Fibroblast of skin of back (primary cell): ENCODE data around the gene NF2.
A peak's percentile ranks its signal among the peaks of the same experiment; 100 is the strongest.

Experiments
- DNase-seq: peaks from one replicate; pipeline ENCODE4 v3.0.0-alpha.2; 2013

Gene NF2

DNA sequence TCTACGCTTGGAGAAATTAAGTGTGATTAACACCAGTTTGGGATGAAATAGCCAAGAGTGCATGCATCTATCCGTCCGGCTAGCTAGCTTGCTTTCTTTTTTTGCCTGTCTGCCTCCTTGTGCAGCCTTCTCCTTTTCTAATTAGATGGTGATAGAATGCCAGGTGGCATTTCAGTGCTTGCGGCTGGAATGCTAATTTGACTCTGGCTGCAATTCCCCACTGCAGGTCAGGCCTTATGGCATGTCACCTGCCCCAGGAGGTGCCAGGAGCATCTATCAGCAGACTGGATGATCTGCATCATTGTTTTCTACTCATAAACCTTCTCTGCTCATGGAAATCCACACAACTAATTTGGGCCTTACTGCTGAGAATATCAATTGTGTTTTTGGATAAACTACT is 65.2 kb downstream of the NF2 start:
- no peak for DNase-seq

DNA sequence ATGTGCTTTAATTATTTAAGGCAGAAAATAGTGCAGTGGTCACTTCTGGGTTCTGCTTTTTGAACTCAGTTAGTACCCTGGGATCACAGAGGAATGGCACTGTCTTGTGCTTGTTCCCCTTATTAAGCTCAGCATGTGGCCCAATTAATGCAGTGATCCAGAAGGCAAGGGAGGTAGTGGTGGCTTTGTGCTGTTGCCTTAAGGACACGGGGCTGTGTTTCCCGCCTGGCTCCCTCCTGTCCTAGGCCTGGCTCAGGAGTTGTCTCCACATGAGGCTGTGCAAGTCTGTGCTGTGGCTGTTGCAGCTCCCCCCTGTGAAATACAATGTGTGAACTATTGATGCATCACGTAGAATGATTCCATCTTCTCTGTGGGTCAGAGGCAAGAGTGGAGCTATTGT is 67.2 kb downstream of the NF2 start:
- no peak for DNase-seq

DNA sequence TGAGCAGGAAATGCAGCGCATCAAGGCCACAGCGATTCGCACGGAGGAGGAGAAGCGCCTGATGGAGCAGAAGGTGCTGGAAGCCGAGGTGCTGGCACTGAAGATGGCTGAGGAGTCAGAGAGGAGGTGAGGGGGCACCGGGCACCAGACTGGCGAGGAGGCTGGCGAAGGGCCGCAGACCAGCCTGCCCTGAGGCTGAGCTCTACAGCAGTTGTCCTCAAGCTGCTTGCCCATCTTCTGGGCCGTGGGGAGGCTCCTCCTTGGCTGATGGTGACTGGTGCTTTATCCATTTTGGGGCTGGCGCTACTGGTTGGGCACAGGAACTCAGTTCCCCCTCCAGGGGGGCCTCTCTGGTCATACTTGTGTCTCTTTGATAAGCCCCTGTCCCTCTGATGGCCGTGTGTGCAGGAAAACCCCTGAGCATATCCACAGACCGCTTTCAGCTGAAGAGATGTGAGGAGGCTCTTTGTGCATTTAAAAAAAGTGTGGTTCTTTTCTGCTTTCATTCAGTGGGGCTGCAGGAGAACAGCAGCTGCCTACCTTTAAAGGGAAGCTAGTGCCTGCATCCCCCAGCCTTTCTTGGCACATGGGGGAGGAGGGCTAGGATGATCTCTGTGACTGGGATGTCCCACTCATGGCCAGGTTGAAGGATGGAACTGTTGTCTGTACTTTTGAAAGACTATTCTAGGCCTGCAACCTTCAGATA is 70.1 kb downstream of the NF2 start:
- no peak for DNase-seq

DNA sequence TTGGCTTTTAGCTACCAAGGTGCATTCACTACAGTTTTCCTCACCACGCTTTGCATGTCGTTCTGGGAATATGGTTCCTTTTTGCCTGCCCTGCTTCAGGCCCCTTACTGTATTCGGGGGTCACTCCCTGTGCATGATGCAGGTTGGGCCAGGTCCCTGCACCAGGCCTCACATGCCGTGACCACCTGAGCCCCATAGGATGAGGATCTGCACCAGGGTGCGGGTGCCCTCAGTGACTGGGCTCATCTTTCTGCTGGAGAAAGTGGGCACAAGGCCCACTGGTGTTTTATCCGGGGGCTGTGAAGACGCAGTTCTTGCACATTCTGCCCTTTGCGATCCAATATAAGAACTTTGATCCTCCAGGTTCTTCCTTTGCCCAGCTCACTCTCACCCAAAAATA is 70.7 kb downstream of the NF2 start:
- no peak for DNase-seq

DNA sequence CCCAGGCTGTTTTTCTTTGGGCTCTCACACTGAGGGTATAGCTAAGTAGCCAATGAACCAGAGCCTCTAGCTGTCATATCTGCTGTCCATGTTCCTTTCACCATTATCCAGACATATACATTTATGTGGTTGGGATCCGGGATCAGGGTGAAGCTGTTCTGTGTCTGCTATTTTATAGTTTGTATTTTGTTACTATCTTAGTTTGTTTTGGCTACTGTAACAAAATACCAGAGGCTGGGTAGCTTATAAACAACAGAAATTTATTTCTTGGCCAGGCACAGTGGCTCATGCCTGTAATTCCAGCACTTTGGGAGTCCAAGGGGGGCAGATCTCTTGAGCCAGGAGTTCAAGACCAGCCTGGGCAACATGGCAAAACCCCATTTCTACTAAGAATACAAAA is 75.9 kb downstream of the NF2 start:
- DNase-seq, result no peak

DNA sequence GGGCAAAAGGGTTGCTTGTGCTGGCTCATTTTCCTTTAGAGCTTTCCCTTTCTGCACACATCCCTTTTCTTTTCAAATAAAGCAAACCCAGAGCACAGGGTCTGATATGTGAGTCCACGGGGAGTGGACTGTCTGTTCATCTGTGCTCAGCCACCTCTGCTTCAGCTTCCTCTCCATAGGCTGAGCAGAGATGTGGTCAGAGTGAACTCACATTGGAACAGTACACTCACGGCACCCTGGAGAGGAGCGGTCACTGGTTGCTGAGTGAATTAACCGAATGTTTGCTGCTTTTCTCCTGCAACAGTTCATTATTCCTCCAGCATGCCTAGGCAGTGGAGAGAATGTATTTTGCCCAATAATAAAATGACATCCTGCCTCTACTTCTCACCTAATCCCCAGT is 80.1 kb downstream of the NF2 start:
- DNase-seq, result no peak

DNA sequence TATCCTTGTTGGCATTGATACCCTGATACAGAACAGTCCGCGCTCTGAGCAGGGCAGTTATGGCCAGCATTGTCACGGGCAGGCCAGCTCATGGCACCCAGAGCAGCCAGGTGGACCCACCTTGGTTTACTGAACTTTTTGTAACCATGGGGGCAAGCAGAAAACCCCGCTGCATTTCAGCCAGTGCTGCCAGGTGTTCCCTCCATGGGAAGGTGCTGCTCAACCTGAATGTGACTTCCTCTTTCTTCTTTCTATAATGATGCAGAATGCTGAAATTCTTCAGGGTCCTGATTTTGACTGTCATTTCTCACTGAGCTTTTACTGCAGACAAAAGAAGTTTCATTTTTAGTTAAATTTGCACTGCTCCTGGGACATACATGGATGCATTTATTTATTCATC is 80.8 kb downstream of the NF2 start:
- DNase-seq, result no peak

DNA sequence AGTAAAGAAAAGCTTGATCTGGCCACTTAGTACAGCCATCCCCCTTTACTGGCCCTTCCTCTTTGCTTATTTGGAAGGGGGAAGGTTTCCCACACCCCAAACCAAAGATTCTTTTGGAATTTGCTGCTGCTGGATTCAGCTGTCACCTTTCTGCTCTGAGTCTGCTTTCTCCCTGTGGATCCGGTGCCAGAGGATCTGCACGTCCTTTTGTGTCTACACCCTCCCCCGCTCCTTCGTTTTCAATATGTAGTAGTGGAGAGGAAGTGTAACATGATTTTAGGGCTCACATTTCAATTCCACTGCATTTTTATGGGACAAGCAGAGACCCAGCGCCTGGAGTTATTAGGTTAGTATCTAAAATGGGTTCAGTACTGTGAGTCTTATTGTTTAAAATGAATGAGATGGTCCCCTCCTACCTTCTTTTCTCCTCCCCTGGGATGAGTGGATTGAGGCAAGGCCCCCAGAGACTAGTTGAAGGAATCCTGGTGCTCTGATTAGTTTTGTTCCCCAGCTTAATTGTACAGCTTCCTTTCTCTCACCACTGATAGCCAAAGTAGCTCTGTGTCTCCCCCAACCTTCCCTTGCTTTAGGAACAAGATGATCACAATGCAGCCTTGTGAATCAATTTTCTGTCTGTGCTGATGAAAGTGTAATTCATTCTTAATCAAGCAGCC is 85.9 kb downstream of the NF2 start:
- no peak for DNase-seq

DNA sequence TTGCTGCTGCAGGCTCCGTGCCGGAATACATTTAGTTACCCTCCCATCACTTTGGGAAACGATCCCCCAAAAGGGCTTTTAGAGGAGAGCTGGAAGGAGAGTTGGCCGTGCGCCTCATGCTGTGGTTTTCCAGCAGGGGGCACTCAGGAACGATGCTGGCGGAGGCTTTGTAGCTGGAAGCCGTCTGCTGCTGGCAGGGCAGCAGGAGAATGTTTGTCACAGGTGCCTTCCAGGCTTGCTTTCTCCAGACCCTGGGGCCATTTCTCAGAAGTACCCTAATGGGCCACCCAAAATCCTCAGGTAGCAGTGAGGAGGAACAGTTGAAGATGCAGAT is 86.4 kb downstream of the NF2 start:
- peak; percentile 33 for DNase-seq

DNA sequence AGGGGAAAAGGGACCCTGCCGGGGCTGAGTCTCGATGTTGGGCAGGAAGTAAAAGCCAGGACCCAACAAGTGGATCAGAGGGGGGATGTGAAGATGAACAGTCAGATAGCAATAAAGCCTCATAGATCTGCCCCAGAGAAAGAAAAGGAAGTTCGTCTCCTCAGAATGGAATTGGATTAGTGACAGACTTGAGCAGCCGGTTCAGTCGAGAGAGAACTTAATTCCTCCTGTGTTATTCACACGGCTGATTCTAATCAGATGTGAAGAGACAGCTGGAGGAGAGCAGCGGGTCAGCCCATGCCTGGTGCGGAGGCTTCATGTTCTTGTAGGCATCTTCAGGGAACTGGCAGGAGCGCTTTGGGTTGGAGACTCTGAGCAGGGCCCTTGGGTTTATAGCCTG is 87.0 kb downstream of the NF2 start:
- DNase-seq, result no peak

DNA sequence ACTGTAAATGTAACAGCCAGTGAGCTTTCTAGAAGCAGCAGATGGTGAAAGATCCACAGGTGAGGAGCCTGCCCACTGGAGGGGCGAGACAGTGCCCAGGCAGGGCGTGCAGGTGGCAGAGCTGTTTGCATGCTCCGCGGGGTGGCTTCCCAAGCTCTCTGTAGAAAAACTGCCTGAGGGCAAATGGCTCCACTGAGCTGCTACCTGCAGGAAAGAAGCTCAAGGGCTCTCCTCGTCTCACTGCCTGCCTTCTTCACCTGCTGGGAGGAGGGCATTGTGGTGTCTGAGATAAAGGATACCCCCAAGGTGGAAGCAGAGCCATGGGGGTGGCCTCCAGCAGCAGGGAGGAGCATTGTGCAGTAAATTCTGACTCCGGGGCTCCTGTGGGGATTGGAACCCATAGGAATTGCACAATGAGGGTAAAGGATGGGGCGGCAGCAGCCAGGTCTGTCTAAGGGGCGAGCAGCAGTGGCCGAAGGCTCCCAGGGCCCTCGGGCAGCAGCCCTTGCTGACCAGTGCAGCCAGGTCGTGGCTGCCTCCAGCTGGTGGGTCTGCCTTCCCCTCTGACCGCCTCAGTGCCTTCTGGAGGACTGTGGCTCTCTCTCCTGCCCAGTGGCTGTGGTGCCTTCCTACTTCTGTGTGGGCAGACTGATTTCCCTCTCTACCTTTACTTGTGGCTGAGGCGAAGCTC is 88.3 kb downstream of the NF2 start:
- DNase-seq, result no peak

DNA sequence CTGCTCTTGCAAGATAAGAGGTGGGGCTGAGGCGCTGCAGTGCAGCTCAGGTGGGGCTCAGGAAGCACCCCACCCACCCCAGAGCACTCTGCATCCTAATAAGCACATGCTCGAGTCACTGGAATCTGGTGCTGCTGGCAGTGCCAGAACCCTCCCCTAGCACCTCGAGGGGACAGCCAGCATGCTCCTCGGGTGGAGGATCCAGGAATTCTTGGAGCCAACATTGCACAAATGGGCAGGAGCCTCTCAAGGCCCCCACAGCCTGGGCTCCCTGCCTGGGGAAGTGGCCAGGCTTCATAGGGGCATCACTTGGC is 88.9 kb downstream of the NF2 start:
- DNase-seq, result no peak

DNA sequence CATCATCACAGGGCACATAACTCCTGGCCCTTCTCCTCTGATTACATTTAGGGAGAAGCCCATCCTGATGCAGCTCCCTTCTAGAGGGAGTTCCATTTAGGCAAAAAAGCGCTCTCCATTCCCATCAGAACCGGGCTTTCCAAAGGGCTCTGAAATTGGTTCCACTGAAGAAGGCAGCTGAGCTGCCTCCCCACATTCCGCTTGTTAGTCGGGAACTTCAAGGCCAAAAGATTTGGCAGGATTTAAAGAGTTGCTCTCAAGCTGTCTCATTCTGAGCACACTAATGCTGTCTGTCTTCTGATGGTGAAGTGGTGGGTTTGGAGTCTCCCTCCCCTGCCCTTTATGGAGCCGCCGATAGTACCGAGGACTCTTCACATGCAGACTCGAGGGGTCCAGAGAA is 89.7 kb downstream of the NF2 start:
- DNase-seq, result no peak

DNA sequence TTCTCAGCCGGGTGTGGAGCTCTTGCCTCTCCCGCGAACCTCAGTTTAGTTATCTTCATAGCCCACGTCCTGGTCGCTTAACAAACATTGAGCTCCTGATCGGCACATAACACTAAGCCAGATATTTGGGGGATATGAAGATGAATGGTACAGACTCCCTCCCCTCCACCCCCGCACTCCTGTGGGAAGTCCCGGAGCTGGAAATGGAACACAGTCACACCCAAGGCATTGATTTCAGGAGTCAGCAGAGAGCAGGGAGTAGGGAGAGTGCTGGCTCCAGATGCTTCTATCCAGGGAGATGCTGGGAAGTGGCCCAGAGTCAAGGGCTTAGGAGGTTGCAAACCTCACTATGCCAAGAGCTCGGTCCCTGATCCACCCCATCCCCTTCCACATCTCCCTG is 90.2 kb downstream of the NF2 start:
- no peak for DNase-seq

DNA sequence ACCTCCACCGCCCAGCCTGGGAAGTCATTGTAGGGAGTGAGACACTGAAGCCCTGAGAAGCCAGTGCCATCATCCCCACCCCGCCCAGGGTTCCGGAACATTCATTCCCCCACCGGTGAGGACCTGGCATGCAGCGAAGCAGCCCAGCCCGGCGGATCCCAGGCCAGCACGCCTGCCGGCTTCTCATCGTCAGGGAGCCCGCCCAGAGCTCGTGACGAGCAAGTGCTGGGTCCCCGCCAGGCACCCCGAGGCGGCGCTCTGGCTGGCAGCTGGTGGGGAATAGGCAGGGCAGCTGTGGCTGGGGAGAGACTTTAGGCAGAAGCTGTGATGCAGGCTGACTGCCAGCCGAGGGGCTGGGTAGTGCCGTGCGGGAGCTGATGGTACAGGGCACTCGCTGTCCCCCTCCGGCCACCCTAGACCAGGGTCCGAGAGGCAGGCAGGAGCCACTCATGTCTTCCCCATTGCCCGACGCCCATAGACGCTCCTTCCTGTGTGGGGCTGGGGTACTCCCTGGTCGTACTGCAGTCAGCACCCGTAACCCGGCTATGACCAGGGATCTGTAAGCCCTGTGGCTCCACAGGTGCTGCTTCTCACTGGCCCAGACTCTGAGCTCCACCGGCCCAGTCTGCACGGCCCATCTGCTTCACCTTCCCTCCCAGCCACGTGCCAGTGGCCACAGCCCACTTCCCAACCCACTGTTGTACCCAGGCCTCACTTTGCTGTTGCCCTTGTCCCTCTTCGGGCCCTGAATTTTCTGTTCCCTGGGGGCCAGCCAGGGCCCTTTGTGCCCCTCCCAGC is 91.9 kb downstream of the NF2 start:
- DNase-seq, result no peak

DNA sequence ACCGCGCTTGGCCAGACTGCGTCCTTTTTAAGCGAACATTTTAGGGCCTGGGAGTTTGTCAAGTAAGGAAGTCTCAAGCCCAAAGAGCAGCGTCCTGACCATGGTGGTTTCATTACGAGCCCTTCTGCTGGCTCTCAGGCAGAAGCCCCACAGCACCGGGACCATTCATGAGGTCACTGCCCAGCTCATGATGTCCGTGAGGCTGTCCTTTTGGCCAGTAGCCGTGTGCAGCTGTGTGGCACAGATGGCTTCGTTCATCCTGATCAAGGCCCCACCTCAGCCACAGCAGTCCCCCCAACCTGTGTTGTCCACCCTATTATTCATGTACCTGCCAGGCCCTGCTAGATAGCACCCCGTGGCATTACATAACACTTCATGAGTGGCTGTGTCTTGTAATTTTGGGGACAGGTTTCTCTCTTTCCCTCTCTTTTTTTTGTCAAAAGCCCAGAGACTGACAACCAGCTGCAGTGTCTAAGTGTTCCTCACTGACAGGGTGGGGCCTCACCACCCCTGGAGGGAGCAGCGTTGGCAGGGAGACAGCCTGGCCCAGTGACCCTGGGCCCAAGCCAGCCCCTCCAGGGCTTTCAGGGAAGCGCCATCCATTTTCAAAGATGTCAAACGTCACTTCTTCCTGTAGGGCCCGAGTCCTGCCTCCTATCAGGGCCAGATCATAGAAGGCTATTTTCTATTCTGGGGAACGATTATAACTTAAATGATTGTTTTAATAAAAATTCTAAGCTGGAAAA is 94.6 kb downstream of the NF2 start:
- DNase-seq, result no peak

DNA sequence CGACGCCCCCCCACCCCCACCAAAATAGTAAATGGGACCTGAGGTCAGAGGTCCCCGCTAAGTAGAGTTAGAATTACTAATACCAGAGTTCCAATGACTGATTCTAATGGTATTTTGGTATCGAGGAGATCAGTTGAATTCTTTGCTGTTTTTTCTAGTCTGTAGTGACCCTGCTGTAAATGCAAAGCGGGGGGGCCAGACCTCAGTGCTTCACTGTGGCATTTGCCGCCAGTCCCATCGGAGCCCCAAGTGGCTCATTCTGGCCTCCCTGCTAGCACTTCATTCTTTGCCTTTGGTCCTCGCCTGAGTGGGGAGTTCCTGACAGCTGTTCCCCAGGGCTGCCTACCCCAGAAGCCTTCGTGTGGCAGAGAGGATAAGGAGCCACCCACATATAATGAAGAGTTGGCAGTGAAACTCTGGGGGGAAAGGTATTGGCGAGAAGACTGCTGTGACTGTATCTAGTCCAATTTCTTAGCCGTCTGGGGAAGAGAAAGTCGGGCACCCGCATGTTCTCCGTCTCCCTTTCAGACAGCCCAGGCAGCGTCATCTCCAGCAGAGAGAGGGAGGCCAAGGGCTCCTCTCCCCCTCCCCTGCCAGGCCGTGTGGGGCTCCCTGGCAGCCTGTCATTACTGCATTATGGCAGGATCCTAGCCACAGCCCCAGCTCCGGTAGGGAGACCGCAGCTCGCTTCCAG is 96.9 kb downstream of the NF2 start:
- DNase-seq, result peak; percentile 45

DNA sequence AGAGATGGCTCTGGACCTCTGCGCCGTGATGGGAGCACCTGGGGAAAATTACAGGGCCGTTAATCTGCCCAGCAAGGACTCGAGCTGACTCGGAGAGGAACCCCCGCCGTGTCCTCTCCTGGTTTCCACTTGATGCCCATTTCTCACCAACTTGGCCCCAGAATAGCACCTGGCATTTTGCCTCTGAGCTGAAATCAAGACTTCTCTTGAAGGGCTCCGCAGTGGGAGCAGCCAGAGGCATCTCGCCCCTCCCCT is 97.4 kb downstream of the NF2 start:
- DNase-seq, result no peak

DNA sequence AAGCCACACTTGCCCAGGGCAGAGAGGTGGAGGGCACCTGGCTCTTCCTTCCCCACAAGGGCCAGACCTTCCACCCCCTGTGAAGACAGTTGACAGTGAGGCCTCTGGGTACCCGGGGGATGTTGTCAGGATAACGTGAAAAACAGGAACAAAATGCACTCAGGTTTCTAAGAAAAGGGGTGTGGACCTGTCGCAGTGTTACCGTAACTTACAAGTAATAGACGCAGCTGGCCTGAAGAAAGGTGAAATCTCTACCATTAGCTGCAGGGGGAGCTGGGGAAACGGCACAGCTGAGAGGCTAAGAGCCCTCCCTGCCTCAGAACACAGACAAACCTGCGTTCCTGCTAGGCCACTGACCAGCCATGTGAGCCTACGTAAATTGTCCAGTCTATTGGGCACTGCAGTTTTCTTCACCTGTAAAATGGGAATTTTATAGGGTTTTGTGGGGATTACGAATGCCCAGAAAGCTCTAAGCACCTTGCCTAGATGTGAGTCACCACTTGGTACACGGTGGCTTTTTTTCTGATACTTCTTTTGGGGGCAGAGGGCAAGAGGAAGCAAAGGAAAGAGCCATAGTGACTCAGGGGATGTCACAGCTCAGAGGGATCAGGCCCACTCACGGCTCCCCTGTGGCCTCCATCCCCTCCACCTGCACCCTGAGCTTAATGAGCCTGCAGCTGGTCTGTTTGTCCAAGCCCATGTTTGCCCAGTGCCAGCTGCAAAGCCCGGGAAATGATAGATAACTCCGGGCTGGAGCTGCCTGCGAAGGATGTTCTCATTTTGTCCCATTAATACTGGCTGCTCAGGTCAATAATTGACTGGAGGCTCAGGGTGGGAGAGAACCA is 97.9 kb downstream of the NF2 start:
- DNase-seq, result no peak

DNA sequence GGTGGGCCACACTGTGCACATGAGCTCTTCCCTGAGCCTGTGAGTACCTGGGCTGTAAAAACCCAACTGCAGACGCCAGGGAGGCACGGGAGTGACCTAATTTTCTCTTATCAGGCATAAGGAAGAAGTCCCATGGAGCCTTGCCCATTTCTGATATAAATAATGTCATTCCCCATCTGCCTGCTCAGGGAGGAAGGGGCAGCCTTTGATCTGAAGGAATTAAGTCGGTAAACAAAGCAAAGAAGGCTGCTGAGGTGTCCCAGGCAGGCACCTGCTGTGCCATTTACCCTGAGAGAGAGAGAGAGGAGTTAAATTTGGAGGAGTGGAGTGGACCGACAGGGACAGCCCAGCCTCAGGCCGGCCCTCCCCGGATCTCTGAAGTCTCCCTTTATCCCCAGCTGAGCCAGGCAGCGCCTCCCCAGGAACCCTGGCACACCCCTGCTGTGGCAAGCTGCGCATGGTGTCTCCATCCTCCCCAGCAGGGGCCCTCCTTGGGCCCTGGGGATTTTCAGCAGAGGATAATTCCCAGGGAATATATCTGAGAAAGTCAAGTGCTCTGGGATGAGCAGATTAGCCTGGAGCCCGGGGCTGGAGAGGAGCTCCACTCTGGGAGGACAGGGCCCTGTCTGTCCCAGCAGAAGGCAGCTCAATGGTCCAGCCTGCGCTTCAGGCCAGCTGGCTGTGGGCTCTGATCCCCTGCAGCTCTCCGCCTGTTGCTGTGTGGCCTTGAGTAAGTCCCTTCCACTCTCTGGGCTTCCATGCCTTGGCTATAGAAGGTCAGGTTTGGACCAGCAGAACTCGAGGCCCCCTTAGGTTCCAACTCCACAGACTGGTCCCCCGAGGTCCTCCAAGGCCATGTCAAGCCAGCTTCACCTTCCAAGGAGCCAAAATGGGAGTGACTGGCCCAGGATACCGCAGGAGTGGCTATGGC is 98.8 kb downstream of the NF2 start:
- no peak for DNase-seq
